ENCODE data around the gene CPED1. TPM values are rescaled to one million over a fixed set of nuclear protein-coding genes. Genes with fewer than 3 reads are reported as not detected.
A peak's percentile ranks its signal among the peaks of the same experiment; 100 is the strongest.

Gene CPED1
- total RNA-seq, 2 experiments from 2014 or later, result not detected

DNA sequence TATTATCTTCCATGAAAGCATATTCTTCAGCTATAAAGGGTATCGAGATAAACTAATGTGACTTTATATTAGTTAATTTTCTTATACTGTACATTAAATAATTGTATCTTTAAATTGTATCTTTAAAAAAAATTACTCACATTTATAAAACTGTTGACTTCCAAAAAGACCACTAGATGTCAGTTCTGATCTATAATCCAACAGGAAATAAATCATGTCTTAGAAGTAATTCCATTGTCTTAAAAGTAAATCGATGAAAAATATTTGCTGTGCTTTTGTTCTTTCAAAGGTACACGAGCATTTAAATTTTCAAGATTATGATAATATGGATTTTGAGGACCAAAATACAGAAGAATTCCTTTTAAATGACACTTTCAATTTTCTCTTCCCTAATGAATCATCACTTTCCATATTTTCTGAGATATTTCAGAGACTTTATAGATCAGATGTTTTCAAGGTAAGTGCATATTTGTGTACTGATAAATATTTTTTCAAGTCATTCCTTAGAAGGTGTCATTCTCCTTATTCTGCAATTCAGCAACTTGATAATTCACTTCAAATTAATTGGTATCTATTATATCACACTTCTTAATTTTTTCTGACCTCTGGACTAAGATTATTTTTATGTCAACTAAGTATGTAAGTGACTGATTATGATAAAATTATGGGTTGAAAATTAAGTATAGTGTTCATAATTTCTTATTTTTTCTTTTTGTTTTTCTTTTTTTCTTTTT lies 138.5 kb downstream of the CPED1 start:
- CTCF ChIA-PET, result no interaction called here
- no peak overlapping the region for H3K27ac Mint-ChIP-seq
- DNase-seq, result no peak
- intact Hi-C loops (cut with micrococcal nuclease), result loop anchor here (1.0 to 2.0 kb wide), 3 partner anchors 210 to 868 kb away; no protein-coding TSS in a partner anchor
- H3K36me3 Mint-ChIP-seq (ENCODE audit: low read depth), result no peaks in the 10 kb centered on the region
- H3K27me3 Mint-ChIP-seq (ENCODE audit: low read depth), result peaks cover 8% of the 10 kb centered on the region
- H3K9me3 Mint-ChIP-seq, result no peaks in the 10 kb centered on the region
- H3K4me3 Mint-ChIP-seq, result no peak overlapping the region
- H3K4me1 Mint-ChIP-seq (ENCODE audit: low read depth), result no peaks in the 10 kb centered on the region

DNA sequence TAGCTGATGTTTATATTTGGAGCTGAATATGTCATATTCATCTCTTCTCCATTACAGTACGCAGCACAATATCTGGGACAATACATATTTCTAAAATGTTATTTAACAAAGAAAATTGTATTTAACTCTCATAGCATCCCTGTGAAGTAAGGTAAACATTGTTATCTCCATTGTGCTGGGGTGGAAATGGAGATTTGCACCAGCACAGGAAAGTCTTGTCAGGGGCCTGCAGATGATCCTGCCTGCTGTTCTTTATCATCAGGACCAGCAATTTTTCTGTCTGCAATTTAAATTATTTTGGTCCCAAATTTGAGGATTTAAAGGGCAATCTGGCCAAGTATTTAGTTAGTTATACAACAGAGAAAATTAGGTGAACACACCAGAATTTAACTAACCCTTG lies 144.4 kb downstream of the CPED1 start:
- Mint-ChIP-seq H3K27me3 (ENCODE audit: low read depth) (no peaks in the 10 kb centered on the region), H3K27ac (no peak overlapping the region), H3K4me3 (no peak overlapping the region), H3K9me3 (no peaks in the 10 kb centered on the region), H3K36me3 (ENCODE audit: low read depth) (no peaks in the 10 kb centered on the region), H3K4me1 (ENCODE audit: low read depth) (peaks cover 2% of the 10 kb centered on the region)
- CTCF ChIA-PET, result no interaction called here
- no peak for DNase-seq
- intact Hi-C loops (cut with micrococcal nuclease), result no loop called here

GRCh38 chr7:121133444-121133843 lies 144.9 kb downstream of the CPED1 start:
- Mint-ChIP-seq H3K9me3 (no peaks in the 10 kb centered on the region), H3K27ac (no peak overlapping the region), H3K36me3 (ENCODE audit: low read depth) (no peaks in the 10 kb centered on the region), H3K4me1 (ENCODE audit: low read depth) (peaks cover 7% of the 10 kb centered on the region), H3K4me3 (no peak overlapping the region), H3K27me3 (ENCODE audit: low read depth) (no peaks in the 10 kb centered on the region)
- CTCF ChIA-PET, result no interaction called here
- no peak for DNase-seq
- intact Hi-C loops (cut with micrococcal nuclease), result no loop called here

DNA sequence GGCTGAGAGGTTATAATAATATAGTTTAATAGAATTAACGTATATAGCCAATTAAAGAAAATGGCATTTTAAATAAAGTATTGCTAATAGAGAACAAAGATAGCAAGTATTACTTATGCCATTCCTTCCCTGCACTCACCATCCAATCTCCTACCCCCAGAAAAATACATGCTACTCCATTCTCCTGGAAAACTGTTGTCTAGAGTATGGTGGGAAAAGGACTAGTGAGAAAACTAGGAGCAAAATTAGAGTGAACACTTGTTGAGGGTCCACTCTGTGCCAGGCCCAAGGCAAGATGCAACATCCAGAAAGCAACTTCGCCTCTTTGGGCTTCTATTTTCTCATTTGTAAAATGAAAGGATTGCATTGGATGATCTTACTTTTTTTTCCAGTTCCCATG lies 149.1 kb downstream of the CPED1 start:
- CTCF ChIA-PET, result no interaction called here
- H3K9me3 Mint-ChIP-seq, result no peaks in the 10 kb centered on the region
- no peaks in the 10 kb centered on the region for H3K36me3 Mint-ChIP-seq (ENCODE audit: low read depth)

DNA sequence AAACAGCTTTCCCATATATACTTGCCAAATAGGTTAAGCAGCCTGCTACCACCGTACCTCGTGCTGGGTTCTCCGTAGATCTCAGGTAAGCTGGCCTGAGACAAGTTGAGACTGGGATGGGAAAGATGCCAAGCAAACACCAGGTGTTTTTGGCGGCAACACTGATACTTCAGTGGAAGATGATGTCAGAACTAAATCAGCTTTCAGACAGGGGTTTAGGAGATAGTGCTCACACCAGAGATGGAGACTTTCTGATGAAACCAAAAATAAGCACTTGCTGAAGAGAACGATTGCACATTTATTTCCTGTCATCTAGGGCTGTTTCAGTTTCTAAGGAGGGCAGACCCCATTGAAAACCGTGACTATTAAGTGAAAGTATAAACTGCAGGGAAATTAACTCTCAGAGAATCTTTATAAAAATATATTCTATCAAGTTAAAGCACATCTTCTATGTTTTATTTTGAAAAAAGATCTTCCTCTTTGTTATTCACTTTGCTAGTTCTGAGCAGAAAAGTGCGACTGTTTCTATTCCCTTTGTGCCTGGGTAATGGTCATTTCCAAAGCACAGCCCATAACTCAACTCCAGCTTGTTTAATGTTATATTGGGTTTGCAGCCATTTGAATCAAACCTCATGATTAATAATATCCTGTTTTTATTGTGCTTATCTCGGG lies 149.9 kb downstream of the CPED1 start:
- Mint-ChIP-seq H3K27ac (no peak overlapping the region), H3K4me3 (no peak overlapping the region), H3K9me3 (no peaks in the 10 kb centered on the region), H3K36me3 (ENCODE audit: low read depth) (no peaks in the 10 kb centered on the region), H3K4me1 (ENCODE audit: low read depth) (peaks cover 16% of the 10 kb centered on the region), H3K27me3 (ENCODE audit: low read depth) (peaks cover 5% of the 10 kb centered on the region)
- CTCF ChIA-PET, result no interaction called here
- intact Hi-C loops (cut with micrococcal nuclease), result loop anchor here (1.0 kb wide), 1 partner anchor 140 kb away; no protein-coding TSS in a partner anchor
- DNase-seq, result peak; percentile 24

More for the DNA sequence above, 149.1 kb downstream of the CPED1 start:
- Mint-ChIP-seq H3K27ac (no peak overlapping the region), H3K4me3 (no peak overlapping the region), H3K27me3 (ENCODE audit: low read depth) (peaks cover 5% of the 10 kb centered on the region), H3K4me1 (ENCODE audit: low read depth) (peaks cover 16% of the 10 kb centered on the region)
- no peak for DNase-seq
- intact Hi-C loops (cut with micrococcal nuclease), result no loop called here

DNA sequence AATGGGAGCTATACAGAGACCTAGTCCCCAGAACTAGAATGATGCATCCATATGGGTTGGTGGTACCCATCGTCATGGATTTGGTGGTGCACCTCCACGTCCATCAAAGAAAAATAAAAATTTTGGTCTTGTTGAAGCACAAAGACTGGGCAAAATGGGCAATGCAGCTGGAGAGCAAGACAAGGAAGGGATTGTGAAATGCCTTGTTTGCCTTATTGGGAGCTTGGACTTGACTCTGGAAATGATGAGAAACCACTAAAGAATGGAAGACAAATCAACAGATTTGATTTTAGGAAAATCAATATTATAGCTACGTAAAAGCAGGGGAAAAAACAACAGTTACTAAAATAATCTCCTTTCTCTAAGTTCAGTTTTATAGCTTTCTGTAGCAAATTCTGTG lies 150.9 kb downstream of the CPED1 start:
- CTCF ChIA-PET, result no interaction called here
- no peaks in the 10 kb centered on the region for H3K36me3 Mint-ChIP-seq (ENCODE audit: low read depth)
- intact Hi-C loops (cut with micrococcal nuclease), result no loop called here

GRCh38 chr7:121140790-121141189 lies 152.3 kb downstream of the CPED1 start:
- peak; percentile 18 for DNase-seq
- Mint-ChIP-seq H3K27ac (no peak overlapping the region), H3K27me3 (ENCODE audit: low read depth) (peaks cover 8% of the 10 kb centered on the region)

More for the DNA sequence above, 150.9 kb downstream of the CPED1 start:
- no peak overlapping the region for H3K4me3 Mint-ChIP-seq
- H3K27me3 Mint-ChIP-seq (ENCODE audit: low read depth), result peaks cover 8% of the 10 kb centered on the region
- H3K9me3 Mint-ChIP-seq, result no peaks in the 10 kb centered on the region
- H3K27ac Mint-ChIP-seq, result no peak overlapping the region
- DNase-seq, result no peak
- H3K4me1 Mint-ChIP-seq (ENCODE audit: low read depth), result peaks cover 16% of the 10 kb centered on the region

GRCh38 chr7:121151774-121152221 lies 163.3 kb downstream of the CPED1 start:
- no peak overlapping the region for H3K4me3 Mint-ChIP-seq
- no peak overlapping the region for H3K27ac Mint-ChIP-seq
- CTCF ChIA-PET, result no interaction called here
- H3K9me3 Mint-ChIP-seq, result no peaks in the 10 kb centered on the region
- no peaks in the 10 kb centered on the region for H3K4me1 Mint-ChIP-seq (ENCODE audit: low read depth)
- DNase-seq, result no peak
- no peaks in the 10 kb centered on the region for H3K36me3 Mint-ChIP-seq (ENCODE audit: low read depth)
- intact Hi-C loops (cut with micrococcal nuclease), result no loop called here
- H3K27me3 Mint-ChIP-seq (ENCODE audit: low read depth), result peaks cover 6% of the 10 kb centered on the region

More at GRCh38 chr7:121140790-121141189, 152.3 kb downstream of the CPED1 start:
- Mint-ChIP-seq H3K4me1 (ENCODE audit: low read depth) (peaks cover 16% of the 10 kb centered on the region), H3K36me3 (ENCODE audit: low read depth) (no peaks in the 10 kb centered on the region), H3K4me3 (no peak overlapping the region), H3K9me3 (no peaks in the 10 kb centered on the region)
- CTCF ChIA-PET, result interaction anchor here (0.6 kb wide), 1 partner anchor 23 kb away, joined by 3 read pairs; no protein-coding TSS in a partner anchor
- intact Hi-C loops (cut with micrococcal nuclease), result no loop called here

GRCh38 chr7:121153411-121153810 lies 164.9 kb downstream of the CPED1 start:
- no peak for DNase-seq
- no peaks in the 10 kb centered on the region for H3K4me1 Mint-ChIP-seq (ENCODE audit: low read depth)
- no peaks in the 10 kb centered on the region for H3K36me3 Mint-ChIP-seq (ENCODE audit: low read depth)
- intact Hi-C loops (cut with micrococcal nuclease), result no loop called here
- H3K27me3 Mint-ChIP-seq (ENCODE audit: low read depth), result peaks cover 6% of the 10 kb centered on the region
- no peaks in the 10 kb centered on the region for H3K9me3 Mint-ChIP-seq
- H3K4me3 Mint-ChIP-seq, result no peak overlapping the region
- CTCF ChIA-PET, result no interaction called here
- H3K27ac Mint-ChIP-seq, result no peak overlapping the region

DNA sequence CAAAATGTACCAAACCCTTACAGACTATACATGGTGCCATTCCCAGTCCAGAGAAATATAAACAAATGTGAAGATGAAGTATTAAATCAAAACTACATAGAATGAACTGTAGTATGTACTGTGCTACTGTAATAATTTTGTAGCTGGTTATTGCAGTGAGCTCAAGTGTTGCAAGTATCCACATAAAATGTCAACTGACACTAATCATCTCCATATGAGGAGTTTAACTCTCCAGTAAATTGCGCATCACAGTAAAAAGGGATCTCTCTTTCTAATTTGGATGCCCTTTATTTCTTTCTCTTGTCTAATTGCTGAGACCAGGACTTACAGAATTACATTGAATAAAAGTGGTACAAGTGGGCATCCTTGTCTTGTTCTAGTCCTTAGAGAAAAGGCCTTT lies 165.5 kb downstream of the CPED1 start:
- peaks cover 6% of the 10 kb centered on the region for H3K27me3 Mint-ChIP-seq (ENCODE audit: low read depth)
- H3K27ac Mint-ChIP-seq, result no peak overlapping the region
- H3K4me1 Mint-ChIP-seq (ENCODE audit: low read depth), result no peaks in the 10 kb centered on the region
- no peak overlapping the region for H3K4me3 Mint-ChIP-seq
- intact Hi-C loops (cut with micrococcal nuclease), result no loop called here
- H3K9me3 Mint-ChIP-seq, result no peaks in the 10 kb centered on the region
- CTCF ChIA-PET, result no interaction called here
- H3K36me3 Mint-ChIP-seq (ENCODE audit: low read depth), result no peaks in the 10 kb centered on the region
- no peak for DNase-seq

DNA sequence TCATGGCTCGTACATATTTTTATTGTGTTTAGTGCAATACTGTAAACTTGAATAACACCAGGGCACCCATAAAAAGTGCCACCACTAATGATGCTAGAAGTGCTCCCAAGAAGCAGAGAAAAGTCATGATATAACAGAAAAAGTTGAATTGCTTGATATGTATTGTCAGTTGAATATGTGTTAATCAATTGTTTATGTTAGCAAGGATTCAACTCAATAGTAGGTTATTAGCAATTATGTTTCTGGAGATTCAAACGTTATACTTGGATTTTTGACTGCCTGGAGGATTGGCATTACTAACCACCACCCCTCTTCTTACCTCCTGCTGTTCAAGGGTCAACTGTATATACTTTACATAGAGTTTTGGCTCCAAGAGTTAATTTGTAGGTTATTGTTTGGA lies 168.3 kb downstream of the CPED1 start:
- H3K36me3 Mint-ChIP-seq (ENCODE audit: low read depth), result no peaks in the 10 kb centered on the region
- no peak overlapping the region for H3K4me3 Mint-ChIP-seq
- H3K27ac Mint-ChIP-seq, result no peak overlapping the region
- intact Hi-C loops (cut with micrococcal nuclease), result no loop called here
- CTCF ChIA-PET, result no interaction called here
- H3K27me3 Mint-ChIP-seq (ENCODE audit: low read depth), result peaks cover 10% of the 10 kb centered on the region
- no peak for DNase-seq
- no peaks in the 10 kb centered on the region for H3K9me3 Mint-ChIP-seq
- H3K4me1 Mint-ChIP-seq (ENCODE audit: low read depth), result no peaks in the 10 kb centered on the region

- no peak for DNase-seq
- no peaks in the 10 kb centered on the region for H3K9me3 Mint-ChIP-seq
- no peak overlapping the region for H3K4me3 Mint-ChIP-seq
- H3K27me3 Mint-ChIP-seq (ENCODE audit: low read depth), result peaks cover 12% of the 10 kb centered on the region
- no peak overlapping the region for H3K27ac Mint-ChIP-seq
- CTCF ChIA-PET, result no interaction called here
- H3K4me1 Mint-ChIP-seq (ENCODE audit: low read depth), result no peaks in the 10 kb centered on the region
- H3K36me3 Mint-ChIP-seq (ENCODE audit: low read depth), result no peaks in the 10 kb centered on the region
- intact Hi-C loops (cut with micrococcal nuclease), result no loop called here
These were observed 168.8 kb downstream of the CPED1 start for GRCh38 chr7:121157341-121157751.

Measured in activated naive CD4-positive, alpha-beta T cell treated with anti-CD3 and anti-CD28 coated beads for 36 hours (primary cell).